Sigmoid colon (tissue), 7 donors: Measurements from ENCODE around the gene MPC1. TPM values are rescaled to one million over a fixed set of nuclear protein-coding genes. Genes with fewer than 3 reads are reported as not detected.

Experiments
- DNase-seq: peaks from one replicate; pipeline ENCODE4 v3.0.0-alpha.2; 2019
- H3K27ac ChIP-seq, 4 donors: fragments of 200-600 bp; sonication (generic); one replicate each; pipeline ENCODE4 v1.5.1; 2016 to 2019; ENCODE audit warnings: mild to moderate bottlenecking in 1 of 4
- H3K27me3 ChIP-seq, 3 donors: fragments of 200-600 bp; sonication (generic); one replicate each; pipeline ENCODE4 v1.5.1; 2019; ENCODE audit warnings: mild to moderate bottlenecking in 1 of 3
- H3K36me3 ChIP-seq, 4 donors: fragments of 200-600 bp; sonication (generic); one replicate each; pipeline ENCODE4 v1.5.1; 2016 to 2019
- H3K4me1 ChIP-seq, 4 donors: fragments of 200-600 bp; sonication (generic); one replicate each; pipeline ENCODE4 v1.5.1; 2017 to 2019
- H3K4me3 ChIP-seq, 4 donors: fragments of 200-600 bp; sonication (generic); one replicate each; pipeline ENCODE4 v1.5.1; 2017 to 2019; ENCODE audit warnings: mild to moderate bottlenecking in 2 of 4, moderate library complexity in 1 of 4
- H3K9me3 ChIP-seq, 4 donors: fragments of 200-600 bp in 3 of 4; sonication (generic) in 3 of 4; one replicate each; pipeline versions ENCODE4 v1.5.1 to v1.6.1; 2013 to 2019
- CTCF ChIP-seq, 4 experiments: fragments of 450-650 bp in 3 of 4; fragments of 200-600 bp in 1 of 4; IDR thresholded peaks; one replicate each; pipeline ENCODE4 v1.5.1; 2016 to 2019; ENCODE audit warnings: antibody characterized with exemption in 4 of 4, mild to moderate bottlenecking in 3 of 4, moderate library complexity in 2 of 4
- EP300 ChIP-seq, 4 donors: sonication (generic); formaldehyde crosslinking; IDR thresholded peaks; one replicate each; pipeline ENCODE4 v1.6.1; 2017; ENCODE audit warnings: antibody characterized with exemption in 4 of 4
- POLR2A ChIP-seq, 2 donors: fragments of 450-650 bp; IDR thresholded peaks; one replicate each; pipeline ENCODE4 v1.6.1; 2016; ENCODE audit warnings: antibody characterized with exemption in 2 of 2, mild to moderate bottlenecking in 2 of 2, moderate library complexity in 2 of 2
- POLR2AphosphoS5 ChIP-seq, 4 donors: sonication (generic); formaldehyde crosslinking; IDR thresholded peaks; one replicate each; pipeline ENCODE4 v1.6.1; 2017; ENCODE audit warnings: antibody characterized with exemption in 4 of 4
- WGBS, 2 donors: extraction: QIAGEN DNeasy Blood & Tissue Kit; methylation state at CpG; one replicate each; pipeline ENCODE4 v1.1.7; 2013; 5-methylcytosine and 5-hydroxymethylcytosine counted together
- intact Hi-C: fragments of 100-400 bp; cut with DNase I; formaldehyde crosslinking; loops from one replicate; pipeline ENCODE4 v1.15.1; 2023
- polyA plus RNA-seq, 3 donors: library from polyadenylated mRNA; stranded (reverse); fragments of 200-250 nt; gene quantifications; one replicate each; pipeline ENCODE4 v1.2.3, GENCODE V29; 2013
- total RNA-seq, 4 donors: library from RNA; depleted of rRNA; stranded (reverse); fragments of >200 nt; gene quantifications; one replicate each; pipeline ENCODE4 v1.1.0, GENCODE V29; 2016
- donor health status: healthy with polysubstance abuse.
- donor health status: Bipolar disorder and iron deficiency.
- donor health status: healthy.

Gene MPC1
- total and polyA plus RNA-seq, 7 donors: 52.9 to 310 (median 82.0) TPM

- TF ChIP-seq CTCF (IDR thresholded peaks at IDR 0.05) (no peak), POLR2A (IDR thresholded peaks at IDR 0.05) (no peak), POLR2AphosphoS5 (IDR thresholded peaks at IDR 0.05) (no peak), EP300 (IDR thresholded peaks at IDR 0.05) (no peak)
- Histone ChIP-seq H3K4me1 (no peaks in the 10 kb centered on the region), H3K27ac (no peak overlapping the region), H3K36me3 (peaks cover 0 to 30% (median 3%) of the 10 kb centered on the region in 4 donors), H3K27me3 (no peaks in the 10 kb centered on the region), H3K9me3 (no peaks in the 10 kb centered on the region), H3K4me3 (no peak overlapping the region)
- DNase-seq: no peak
- 84 to 91% methylated on average over 15 of the region's 15 CpGs for WGBS, 2 donors
- intact Hi-C loops: no loop called here
These were observed 28.5 kb upstream of the MPC1 start for GRCh38 chr6:166411271-166411670.

- DNase-seq: no peak
- intact Hi-C loops: no loop called here
- H3K27me3 ChIP-seq: no peaks in the 10 kb centered on the region
- H3K36me3 ChIP-seq: peaks cover 0 to 30% (median 3%) of the 10 kb centered on the region in 4 donors
- no peak overlapping the region for H3K27ac ChIP-seq
- WGBS, 2 donors: 76 to 90% methylated on average over 10 of the region's 10 CpGs
- no peaks in the 10 kb centered on the region for H3K9me3 ChIP-seq
- no peak overlapping the region for H3K4me3 ChIP-seq
- H3K4me1 ChIP-seq: no peaks in the 10 kb centered on the region
- no peak for TF ChIP-seq POLR2A (IDR thresholded peaks at IDR 0.05)
- no peak for TF ChIP-seq POLR2AphosphoS5 (IDR thresholded peaks at IDR 0.05)
- TF ChIP-seq EP300 (IDR thresholded peaks at IDR 0.05): no peak
- TF ChIP-seq CTCF (IDR thresholded peaks at IDR 0.05): no peak
These were observed 27.7 kb upstream of the MPC1 start for GRCh38 chr6:166410426-166410935.

- intact Hi-C loops: no loop called here
- no peak overlapping the region for H3K27ac ChIP-seq
- no peaks in the 10 kb centered on the region for H3K4me1 ChIP-seq
- no peak overlapping the region for H3K4me3 ChIP-seq
- peaks cover 0 to 23% (median 3%) of the 10 kb centered on the region in 4 donors for H3K36me3 ChIP-seq
- TF ChIP-seq POLR2AphosphoS5 (IDR thresholded peaks at IDR 0.05) (no peak), EP300 (IDR thresholded peaks at IDR 0.05) (no peak)
- H3K9me3 ChIP-seq: no peaks in the 10 kb centered on the region
- 33 to 63% methylated on average over 22 of the region's 22 CpGs for WGBS, 2 donors
- peaks cover 0 to 2% (median 0%) of the 10 kb centered on the region in 3 donors for H3K27me3 ChIP-seq
- DNase-seq: no peak
These were observed 26.4 kb upstream of the MPC1 start for GRCh38 chr6:166408936-166409755.

GRCh38 chr6:166406197-166406596, 23.5 kb upstream of the MPC1 start:
- Histone ChIP-seq H3K4me1 (no peaks in the 10 kb centered on the region), H3K27me3 (peaks cover 0 to 4% (median 0%) of the 10 kb centered on the region in 3 donors), H3K36me3 (no peaks in the 10 kb centered on the region), H3K9me3 (no peaks in the 10 kb centered on the region), H3K4me3 (no peak overlapping the region), H3K27ac (no peak overlapping the region)
- no peak for DNase-seq
- 82 to 89% methylated on average over 12 of the region's 12 CpGs for WGBS, 2 donors
- intact Hi-C loops: no loop called here
- TF ChIP-seq POLR2A (IDR thresholded peaks at IDR 0.05): no peak
- TF ChIP-seq CTCF (IDR thresholded peaks at IDR 0.05): no peak
- no peak for TF ChIP-seq POLR2AphosphoS5 (IDR thresholded peaks at IDR 0.05)
- TF ChIP-seq EP300 (IDR thresholded peaks at IDR 0.05): no peak

GRCh38 chr6:166405386-166405785, 22.6 kb upstream of the MPC1 start:
- peaks cover 0 to 4% (median 0%) of the 10 kb centered on the region in 4 donors for H3K4me1 ChIP-seq
- WGBS, 2 donors: 72 to 80% methylated on average over 7 of the region's 7 CpGs
- no peak for DNase-seq
- H3K36me3 ChIP-seq: no peaks in the 10 kb centered on the region
- no peaks in the 10 kb centered on the region for H3K9me3 ChIP-seq
- peaks cover 0 to 4% (median 0%) of the 10 kb centered on the region in 3 donors for H3K27me3 ChIP-seq
- H3K4me3 ChIP-seq: no peak overlapping the region
- no peak overlapping the region for H3K27ac ChIP-seq
- intact Hi-C loops: no loop called here
- TF ChIP-seq POLR2AphosphoS5 (IDR thresholded peaks at IDR 0.05) (no peak), CTCF (IDR thresholded peaks at IDR 0.05) (no peak), EP300 (IDR thresholded peaks at IDR 0.05) (no peak), POLR2A (IDR thresholded peaks at IDR 0.05) (no peak)
